HL-60 (cell line): Measurements from ENCODE around the gene RPS17.
"Not testable (repeated sequence)": the region's sequence is repeated elsewhere in the genome, so short reads cannot be mapped to it uniquely, and the experiment has no call there.

ENCODE experiments used
- GABPA ChIP-seq: IDR thresholded peaks from 2 replicates; pipeline ENCODE4 v1.6.1; 2012; ENCODE audit warnings: low read depth
- TF ChIP-seq, protein P1 (sequence below): IDR thresholded peaks from one replicate; pipeline ENCODE4 v1.5.1; 2011; ENCODE audit warnings: low read length, control low read depth, inconsistent platforms; ENCODE audit not compliant: insufficient read depth
- TF ChIP-seq, protein P2 (sequence below): IDR thresholded peaks from 2 replicates; pipeline ENCODE4 v1.6.1; 2012; ENCODE audit warnings: low read depth; ENCODE audit not compliant: insufficient replicate concordance

DNA sequence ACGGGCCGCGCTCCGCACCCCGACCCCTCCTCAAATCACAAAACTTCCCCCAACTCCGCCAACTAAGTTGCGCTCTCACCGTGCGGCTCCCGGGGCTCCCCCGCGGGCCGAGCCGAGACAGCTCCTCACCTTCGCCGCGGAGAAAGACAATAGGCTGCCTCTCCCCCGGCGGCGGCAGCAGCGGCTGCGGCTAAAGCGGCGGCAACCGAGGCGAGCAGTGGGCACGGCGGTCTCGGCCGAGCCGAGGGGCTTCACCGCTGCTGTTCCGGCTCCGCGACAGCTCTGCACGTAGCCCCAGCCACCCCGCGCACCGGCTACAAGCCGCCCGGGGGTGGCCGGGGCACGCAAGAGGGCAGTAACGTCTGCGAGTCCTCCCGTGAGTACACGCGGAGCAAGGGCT lies 26.7 kb downstream of the RPS17 start:
- TF ChIP-seq, protein P1, sequence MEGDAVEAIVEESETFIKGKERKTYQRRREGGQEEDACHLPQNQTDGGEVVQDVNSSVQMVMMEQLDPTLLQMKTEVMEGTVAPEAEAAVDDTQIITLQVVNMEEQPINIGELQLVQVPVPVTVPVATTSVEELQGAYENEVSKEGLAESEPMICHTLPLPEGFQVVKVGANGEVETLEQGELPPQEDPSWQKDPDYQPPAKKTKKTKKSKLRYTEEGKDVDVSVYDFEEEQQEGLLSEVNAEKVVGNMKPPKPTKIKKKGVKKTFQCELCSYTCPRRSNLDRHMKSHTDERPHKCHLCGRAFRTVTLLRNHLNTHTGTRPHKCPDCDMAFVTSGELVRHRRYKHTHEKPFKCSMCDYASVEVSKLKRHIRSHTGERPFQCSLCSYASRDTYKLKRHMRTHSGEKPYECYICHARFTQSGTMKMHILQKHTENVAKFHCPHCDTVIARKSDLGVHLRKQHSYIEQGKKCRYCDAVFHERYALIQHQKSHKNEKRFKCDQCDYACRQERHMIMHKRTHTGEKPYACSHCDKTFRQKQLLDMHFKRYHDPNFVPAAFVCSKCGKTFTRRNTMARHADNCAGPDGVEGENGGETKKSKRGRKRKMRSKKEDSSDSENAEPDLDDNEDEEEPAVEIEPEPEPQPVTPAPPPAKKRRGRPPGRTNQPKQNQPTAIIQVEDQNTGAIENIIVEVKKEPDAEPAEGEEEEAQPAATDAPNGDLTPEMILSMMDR, result not testable (repeated sequence)
- not testable (repeated sequence) for TF ChIP-seq GABPA
- TF ChIP-seq, protein P2, sequence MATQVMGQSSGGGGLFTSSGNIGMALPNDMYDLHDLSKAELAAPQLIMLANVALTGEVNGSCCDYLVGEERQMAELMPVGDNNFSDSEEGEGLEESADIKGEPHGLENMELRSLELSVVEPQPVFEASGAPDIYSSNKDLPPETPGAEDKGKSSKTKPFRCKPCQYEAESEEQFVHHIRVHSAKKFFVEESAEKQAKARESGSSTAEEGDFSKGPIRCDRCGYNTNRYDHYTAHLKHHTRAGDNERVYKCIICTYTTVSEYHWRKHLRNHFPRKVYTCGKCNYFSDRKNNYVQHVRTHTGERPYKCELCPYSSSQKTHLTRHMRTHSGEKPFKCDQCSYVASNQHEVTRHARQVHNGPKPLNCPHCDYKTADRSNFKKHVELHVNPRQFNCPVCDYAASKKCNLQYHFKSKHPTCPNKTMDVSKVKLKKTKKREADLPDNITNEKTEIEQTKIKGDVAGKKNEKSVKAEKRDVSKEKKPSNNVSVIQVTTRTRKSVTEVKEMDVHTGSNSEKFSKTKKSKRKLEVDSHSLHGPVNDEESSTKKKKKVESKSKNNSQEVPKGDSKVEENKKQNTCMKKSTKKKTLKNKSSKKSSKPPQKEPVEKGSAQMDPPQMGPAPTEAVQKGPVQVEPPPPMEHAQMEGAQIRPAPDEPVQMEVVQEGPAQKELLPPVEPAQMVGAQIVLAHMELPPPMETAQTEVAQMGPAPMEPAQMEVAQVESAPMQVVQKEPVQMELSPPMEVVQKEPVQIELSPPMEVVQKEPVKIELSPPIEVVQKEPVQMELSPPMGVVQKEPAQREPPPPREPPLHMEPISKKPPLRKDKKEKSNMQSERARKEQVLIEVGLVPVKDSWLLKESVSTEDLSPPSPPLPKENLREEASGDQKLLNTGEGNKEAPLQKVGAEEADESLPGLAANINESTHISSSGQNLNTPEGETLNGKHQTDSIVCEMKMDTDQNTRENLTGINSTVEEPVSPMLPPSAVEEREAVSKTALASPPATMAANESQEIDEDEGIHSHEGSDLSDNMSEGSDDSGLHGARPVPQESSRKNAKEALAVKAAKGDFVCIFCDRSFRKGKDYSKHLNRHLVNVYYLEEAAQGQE, result not testable (repeated sequence)
